Stimulated activated CD8-positive, alpha-beta memory T cell treated with anti-CD3 and anti-CD28 coated beads, Interleukin-15, amount 100 ng/mL, for 24 hours (primary cell): ENCODE data around the gene UBE2D2.
"Not testable (repeated sequence)": the region's sequence is repeated elsewhere in the genome, so short reads cannot be mapped to it uniquely, and the experiment has no call there.

ENCODE experiments used
- DNase-seq: peaks from one replicate; pipeline ENCODE4 v3.0.0-alpha.2; 2020; ENCODE audit warnings: low read depth

Gene UBE2D2

DNA sequence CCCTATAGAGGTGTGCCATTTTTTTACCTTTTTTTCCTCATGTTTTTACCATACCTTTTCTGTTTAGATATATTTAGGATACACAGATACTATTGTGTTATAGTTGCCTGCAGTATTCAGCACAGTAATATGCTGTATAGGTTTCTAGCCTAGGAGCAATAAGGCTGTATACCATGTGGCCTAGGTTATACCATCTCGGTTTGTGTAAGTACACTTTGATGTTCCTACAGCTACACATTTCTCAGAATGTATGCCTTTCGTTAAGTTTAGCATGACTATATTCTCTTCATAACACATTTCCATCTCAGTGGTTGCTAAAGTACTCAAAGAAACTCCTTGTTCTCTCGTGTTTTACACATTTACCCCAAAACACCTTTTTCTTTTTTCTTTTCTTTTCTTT is 23.0 kb downstream of the UBE2D2 start:
- DNase-seq: no peak

DNA sequence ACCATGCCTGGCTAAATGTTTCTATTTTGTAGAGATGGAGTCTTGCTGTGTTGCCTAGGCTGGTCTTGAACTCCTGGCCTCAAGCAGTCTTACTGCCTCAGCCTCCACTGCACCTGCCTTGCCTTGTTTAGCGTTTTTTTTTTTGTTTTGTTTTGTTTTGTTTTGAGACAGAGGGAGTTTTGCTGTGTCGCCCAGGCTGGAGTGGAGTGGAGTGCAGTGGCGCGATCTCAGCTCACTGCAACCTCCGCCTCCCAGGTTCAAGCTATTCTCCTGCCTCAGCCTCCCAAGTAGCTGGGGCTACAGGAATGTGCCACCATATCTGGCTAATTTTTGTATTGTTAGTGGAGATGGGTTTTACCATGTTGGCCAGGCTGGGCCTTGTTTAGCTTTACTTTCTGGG is 27.0 kb downstream of the UBE2D2 start:
- DNase-seq: not testable (repeated sequence)

DNA sequence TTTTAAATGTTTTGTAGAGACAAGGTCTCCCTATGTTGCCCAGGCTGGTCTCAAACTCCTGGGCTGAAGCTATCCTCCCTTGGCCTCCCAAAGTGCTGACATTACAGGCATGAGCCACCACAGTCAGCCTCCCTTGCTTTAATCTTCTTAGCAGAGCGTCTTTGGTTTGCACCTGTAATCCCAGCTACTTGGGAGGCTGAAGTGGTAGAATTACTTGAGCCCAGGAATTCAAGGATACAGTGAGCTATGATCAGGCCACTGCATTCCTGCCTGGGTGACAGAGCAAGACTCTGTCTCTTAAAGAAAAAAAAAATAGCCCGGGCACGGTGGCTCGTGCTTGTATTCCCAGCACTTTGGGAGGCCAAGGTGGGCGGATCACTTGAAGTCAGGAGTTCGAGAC is 27.8 kb downstream of the UBE2D2 start:
- DNase-seq: no peak

DNA sequence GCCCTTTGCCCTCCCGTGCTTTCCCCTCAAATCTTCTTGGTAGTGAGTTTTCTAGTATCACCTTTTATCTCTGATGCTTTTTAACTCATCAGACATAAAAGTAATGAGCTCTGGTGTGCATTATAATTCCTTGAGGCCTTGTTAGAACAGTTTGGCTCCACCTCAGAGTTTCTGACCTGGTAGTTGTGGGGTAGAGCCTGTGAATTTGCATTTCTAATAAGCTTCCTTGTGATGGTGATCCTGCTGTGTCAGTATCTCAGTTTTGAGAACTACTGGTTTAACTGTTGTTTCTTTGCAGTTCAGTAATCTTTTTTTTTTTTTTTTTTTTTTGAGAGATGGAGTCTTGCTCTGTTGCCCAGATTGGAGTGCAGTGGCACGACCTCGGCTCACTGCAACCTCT is 31.1 kb downstream of the UBE2D2 start:
- DNase-seq: no peak

DNA sequence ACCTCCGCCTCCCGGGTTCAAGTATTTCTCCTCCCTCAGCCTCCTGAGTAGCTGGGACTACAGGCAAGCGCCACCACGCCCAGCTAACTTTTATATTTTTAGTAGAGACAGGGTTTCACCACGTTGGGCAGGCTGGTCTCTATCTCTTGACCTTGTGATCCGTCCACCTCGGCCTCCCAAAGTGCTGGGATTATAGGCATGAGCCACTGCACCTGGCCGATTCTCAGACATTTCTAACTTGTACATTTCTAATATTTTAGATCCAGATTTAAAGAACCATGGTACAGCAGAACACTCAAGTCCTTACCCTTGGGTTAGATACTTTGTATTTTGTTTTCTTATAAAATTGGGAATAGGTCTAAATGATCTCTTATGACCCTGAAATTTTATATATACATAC is 31.9 kb downstream of the UBE2D2 start:
- DNase-seq: not testable (repeated sequence)

DNA sequence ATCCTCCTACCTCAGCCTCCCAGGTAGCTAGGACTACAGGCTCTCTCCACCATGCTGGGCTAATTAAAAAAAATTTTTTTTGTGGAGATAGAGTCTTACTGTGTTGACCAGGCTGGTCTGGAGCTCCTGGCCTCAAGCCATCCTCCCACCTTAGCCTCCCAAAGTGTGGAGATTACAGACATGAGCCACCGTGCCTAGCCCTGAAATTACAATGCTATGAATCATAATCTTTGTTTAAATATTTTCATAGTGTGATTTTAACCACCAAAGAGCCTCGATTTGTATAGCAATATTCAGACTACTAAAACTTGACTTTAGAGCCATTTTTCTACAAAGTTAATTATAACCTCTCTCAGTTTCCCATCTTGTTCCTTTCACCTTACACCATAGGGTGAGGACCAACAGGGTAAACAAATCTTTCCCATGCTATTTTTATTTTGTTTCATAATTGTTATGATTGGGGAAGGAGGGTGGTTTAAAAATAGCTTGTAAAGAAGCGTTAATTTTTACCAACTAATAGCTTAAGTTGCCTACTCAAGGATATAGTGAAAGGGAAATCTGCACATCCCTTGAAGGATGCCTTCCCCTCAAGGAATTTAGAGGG is 32.7 kb downstream of the UBE2D2 start:
- no peak for DNase-seq

DNA sequence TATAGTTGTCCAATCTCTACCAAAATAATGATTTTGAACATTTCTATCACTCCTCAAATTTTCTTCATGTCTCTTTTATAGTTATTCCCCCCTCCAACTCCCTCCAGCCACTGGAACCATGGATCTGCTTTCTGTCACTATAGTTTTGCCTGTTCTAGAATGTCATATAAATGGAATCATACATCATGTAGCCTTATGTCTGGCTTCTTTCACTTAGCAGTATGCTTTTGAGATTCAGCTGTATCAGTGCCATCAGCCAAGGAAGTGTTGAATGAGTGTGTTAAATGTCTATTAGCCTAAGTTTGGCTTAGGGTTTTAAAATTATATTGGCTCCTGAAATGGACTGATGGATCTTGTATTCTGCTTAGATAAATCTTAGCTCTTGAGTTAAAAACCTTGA is 36.0 kb downstream of the UBE2D2 start:
- DNase-seq: no peak

DNA sequence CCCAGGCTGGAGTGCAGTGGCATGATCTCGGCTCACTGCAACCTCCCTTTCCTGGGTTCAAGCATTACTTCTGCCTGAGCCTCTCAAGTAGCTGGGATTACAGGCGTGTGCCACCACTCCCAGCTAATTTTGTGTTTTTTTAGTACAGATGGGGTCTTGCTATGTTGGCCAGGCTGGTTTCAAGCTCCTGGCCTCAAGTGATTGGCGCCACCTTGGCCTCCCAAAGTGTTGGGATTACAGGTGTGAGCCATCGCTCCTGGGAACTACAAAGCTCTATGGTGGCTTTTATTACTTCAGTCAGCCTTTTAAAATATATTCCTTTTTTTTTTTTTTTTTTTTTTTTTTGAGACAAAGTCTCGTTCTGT is 37.4 kb downstream of the UBE2D2 start:
- not testable (repeated sequence) for DNase-seq

DNA sequence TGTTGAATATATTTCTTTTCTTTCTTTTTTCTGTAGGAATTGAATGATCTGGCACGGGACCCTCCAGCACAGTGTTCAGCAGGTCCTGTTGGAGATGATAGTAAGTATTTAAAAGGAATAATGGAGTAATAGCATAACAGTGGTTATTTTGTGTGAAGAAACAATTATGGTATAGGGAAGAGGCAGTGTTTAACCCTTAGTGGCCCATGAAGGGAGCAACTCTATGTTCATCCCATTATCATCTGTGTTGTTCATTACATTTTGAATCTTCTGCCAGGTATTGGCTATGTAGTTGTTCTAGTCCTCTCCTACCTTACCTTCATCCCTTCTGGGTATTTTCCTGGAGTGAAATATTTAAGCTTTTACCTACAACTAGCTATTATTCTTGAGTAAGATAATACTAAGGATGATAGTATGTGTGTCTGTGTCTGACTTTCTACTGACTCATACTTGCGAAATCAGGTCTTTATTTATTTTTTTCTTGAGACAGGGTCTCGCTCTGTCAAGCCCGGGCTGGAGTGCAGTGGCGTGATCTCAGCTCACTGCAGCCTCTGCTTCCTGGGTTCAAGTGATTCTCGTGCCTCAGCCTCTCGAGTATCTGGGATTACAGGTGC is 39.3 kb downstream of the UBE2D2 start:
- no peak for DNase-seq

DNA sequence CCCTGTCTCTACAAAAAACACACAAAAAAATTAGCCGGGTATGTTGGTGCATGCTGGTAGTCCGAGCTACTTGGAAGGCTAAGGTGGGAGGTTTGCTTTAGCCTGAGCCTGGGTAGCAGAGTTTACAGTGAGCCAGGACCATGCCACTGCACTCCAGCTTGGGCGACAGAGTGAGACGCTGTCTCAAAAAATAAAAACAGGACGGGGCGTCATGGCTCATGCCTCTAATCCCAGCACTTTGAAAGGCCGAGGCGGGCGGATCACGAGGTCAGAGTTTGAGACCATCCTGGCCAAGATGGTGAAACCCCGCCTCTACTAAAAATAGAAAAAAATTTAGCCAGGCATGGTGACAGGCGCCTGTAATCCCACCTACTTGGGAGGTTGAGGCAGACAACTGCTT is 40.3 kb downstream of the UBE2D2 start:
- DNase-seq: no peak

DNA sequence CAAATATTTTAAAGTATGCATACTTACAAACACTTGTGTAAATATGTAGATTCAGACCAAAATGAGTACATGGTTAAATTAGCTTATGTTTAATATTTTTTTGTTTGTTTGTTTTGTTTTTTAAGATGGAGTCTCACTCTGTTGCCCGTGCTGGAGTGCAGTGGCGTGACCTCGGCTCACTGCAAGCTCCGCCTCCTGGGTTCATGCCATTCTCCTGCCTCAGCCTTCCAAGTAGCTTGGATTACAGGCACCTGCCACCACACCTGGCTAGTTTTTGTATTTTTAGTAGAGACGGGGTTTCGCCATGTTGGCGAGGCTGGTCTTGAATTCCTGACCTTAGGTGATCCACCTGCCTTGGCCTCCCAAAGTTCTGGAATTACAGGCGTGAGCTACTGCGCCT is 40.8 kb downstream of the UBE2D2 start:
- not testable (repeated sequence) for DNase-seq

DNA sequence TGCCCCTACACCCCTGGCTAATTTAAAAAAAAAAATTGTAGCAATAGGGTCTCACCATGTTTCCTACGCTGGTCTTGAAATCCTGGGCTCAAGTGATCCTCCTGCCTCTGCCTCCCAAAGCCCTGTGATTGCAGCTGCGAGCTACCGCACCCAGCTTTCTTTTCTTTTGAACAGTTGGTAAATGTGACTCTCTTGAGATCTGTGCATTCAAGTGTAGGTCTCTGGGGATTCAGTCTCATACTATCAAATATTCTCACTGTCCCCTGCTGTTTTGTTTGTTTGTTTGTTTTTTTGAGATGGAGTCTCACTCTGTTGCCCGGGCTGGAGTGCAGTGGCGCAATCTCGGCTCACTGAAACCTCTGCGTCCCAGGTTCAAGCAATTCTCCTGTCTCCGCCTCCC is 44.7 kb downstream of the UBE2D2 start:
- DNase-seq: no peak

DNA sequence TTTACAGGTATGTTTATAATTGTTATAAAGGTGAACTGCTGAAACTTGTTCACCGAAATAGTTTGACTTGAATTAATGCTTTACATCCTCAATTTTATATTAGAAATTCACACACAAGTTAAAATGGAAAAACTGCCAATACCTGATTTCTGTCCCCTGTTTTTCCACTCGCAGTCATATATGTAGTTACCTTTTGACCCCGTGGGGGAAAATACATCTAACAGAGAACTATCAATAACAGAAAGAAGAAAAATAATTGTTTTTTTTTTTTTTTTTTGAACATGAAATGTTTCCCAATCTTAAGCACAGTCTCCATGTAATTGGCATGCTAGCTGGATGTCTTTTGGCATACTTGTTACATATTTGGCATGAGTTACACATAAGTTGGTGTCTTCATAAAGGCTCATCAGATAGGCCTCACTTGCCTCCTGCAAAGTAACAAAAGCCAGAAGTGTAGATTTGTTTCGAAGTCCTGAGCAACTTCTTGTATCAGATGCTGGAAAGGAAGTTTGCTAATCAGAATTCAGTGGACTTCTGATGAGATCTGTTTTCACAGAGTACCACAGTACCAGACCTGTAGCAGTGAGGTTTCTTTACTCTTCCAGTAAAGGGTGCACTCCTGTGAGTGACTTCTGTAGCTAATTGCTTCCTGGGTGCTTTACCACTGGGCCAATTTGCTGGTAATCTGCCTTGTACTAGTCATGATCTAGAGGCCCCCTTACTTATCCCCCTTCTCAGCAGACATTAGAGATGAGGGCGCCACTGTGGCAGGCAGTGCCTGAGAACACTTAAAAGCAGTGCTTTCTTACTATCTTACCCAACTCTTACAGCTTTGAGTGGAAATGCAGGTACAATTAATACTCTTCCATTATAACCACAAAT is 50.8 kb downstream of the UBE2D2 start:
- DNase-seq: no peak

DNA sequence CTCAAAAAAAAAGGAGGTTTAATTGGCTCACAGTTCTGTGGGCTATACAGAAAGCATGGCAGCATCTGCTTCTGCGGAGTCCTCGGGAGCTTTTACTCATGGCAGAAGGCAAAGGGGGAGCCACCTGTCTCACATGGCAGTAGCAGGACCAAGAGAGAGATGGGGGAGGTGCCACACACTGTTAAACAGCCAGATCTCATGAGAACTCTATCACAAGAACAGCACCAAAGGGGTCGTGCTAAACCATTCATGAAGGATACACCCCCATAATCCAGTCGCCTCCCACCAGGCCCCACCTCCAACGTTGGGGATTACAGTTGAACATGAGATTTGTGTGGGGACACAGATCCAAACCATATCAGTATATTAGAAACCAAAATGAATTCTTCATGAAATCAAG is 58.7 kb downstream of the UBE2D2 start:
- no peak for DNase-seq

DNA sequence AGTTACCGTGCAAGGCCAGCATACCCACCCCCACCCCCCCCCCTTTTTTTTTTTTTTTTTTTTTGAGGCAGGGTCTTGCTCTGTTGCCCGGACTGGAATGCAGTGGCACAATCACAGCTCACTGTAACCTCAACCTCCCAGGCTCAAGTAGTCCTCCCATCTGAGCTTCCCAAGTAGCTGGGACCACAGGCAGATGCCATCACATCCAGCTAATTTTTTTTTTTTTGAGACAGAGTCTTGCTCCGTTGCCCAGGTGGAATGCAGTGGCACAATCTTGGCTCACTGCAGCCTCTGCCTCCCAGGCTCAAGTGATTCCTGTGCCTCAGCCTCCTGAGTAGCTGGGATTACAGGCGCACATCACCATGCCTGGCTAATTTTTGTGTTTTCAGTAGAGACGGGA is 64.3 kb downstream of the UBE2D2 start:
- not testable (repeated sequence) for DNase-seq

DNA sequence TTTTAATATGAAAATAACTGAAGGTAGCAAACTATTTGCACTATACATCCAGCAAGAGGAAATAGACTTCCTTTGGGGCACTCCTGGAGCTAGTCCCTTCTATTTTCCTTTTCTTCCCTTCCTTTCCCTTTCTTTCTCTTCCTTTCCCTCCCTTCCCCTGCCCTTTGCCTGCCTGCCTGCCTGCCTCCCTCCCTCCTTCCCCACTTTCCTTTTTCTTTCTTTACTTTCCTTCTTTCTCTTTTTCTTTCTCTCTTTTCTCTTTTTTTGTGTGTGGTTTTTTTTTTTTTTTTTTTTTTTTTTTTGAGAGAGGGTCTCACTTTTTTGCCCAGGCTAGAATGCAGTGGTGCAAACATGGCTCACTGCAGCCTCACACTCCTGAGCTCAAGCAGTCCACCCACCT is 69.7 kb downstream of the UBE2D2 start:
- no peak for DNase-seq

DNA sequence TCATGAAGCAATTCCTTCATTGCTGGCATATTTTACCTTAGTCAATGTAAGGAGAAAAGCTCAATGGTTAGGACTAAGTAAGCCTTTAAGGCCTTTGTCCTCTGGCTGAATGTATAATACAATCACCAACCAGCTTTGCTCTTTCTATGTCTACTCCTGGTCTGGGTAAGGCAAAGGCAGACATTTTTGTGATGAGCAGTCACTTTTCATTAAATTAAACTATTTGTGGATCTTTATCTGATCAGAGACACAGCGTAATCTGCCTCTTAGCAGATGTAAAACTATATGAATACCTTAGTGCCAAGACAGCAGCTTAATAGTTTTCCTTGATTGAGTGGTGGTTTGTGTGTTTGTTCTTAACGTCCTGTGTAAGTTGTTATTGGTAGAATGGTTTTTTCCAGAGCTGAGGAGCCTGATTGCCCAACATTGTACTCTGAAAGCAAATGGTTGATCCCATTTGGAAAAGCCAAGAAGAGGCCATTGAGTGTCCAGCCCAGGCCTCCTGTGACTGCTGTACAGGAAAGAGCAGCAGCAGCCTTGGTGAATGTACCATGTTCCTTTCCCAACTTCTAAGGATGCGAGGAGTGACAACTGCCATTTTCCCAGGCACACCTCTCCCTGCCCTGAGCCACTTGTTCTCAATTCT is 70.5 kb downstream of the UBE2D2 start:
- DNase-seq: no peak

DNA sequence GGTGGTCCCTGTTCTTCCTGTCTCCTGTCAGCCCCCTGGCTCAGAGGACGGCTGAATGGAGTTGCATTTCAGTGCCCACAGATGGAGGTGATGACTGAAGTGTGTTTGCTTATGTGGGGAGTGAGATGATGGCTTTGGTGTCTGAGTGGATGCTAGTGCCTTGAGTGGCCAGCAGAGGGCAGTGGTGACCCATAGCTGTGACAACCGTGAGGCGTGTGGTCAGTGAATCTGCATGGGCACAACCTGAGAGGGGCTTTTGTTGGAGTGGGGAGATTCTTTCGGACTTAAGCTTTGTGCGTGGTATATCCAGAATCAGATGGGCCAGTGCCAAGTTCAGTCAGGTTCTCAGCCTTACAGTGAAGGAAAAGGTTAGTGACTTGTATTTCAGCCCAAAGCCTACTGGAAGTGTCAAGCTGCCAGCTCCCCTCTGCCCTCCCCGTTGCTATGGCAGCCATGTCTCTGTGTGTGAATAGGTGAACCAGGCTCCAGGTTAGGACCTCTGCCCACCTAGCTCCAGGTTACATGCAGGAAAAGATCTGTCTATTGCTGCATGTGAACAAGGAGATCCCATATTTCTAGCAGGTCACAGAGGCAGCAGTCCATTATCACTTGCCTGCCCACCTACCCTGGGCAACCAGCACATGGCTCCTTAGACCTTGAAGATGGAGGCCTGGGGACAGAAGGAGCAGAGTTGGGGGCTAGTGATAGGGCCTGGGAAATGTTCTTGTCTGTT is 72.3 kb downstream of the UBE2D2 start:
- no peak for DNase-seq

DNA sequence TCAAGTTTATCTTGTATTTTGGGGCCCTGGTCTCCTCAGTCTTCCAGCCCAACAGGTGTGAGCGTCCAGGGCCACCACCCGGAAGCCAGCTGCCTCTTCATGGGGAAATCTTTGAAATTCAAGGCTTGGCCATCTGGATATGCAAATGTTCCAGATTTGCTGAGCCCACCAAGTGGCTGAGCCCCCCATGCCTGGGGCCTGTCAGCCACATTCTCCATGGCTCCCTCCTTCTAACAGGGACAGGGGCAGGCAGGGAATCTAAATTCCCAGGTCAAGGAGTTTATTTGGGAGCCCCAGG is 72.8 kb downstream of the UBE2D2 start:
- no peak for DNase-seq

DNA sequence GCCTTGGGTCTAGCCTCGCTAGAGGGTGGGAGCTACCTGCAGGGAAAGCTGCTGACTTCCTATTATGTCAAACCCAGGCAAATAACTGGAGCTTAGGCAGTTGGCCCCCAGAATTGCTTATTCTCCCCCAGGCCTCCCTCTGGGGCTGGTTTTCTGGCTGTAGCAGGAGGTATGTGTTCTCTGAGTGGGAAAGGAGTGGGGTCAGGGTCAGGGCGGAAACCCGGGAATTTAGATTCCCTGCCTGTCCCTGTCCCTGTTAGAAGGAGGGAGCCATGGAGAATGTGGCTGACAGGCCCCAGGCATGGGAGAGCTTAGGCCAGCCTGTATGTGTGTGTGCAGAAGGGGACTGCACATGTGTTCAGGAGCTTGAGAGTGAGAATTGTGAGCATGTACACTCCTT is 73.4 kb downstream of the UBE2D2 start:
- no peak for DNase-seq

DNA sequence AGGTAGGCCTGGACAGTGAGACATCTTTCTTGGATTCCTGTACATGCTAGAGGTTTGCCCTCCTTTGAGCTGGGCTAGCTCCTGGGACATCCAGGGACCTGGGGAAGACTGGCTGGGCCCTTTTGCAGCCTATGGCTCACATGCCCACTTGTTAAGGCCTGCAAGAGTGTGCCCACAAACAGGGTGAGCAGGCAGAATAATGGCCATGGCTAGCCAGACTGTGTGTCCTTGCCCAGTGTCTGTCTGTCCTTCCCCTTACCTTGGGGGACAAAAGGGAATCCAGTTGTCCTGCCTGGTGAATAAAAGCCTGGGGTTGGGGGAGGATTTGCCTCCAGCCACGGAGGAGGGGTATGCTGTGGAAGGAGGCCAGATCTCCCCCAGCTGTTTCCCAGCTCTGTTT is 74.1 kb downstream of the UBE2D2 start:
- DNase-seq: no peak

DNA sequence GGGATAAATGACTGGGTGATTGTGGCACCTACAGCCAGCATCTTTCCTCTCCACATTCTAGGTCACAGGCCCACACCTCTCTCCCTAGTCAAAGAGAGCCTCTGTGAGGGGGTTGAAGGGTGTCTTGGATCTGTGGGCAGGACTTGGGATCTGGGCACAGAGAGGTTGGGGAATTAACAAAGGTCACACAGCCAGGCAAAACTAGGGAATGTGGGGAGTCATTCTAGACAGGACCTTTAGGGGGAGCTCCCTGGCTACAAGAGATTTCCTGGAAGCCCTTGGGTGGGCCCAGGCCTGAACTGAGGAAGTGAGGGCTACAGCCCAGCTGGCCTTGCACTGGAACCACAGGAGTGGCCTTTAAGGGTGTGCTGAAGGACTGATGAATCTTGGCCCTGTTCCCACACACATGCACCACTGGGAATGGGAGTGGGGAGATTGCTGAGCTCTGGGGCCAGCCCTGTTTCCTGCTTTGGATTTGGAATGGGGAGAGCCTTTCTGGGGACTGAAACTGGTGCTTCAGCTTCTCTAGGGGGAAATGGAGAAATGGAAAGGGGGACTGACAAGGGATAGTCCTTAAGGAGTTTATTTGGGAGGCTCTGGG is 74.6 kb downstream of the UBE2D2 start:
- no peak for DNase-seq
